Thoracic aorta (tissue), 2 donors: ENCODE data around the gene NDC1. TPM values are rescaled to one million over a fixed set of nuclear protein-coding genes. Genes with fewer than 3 reads are reported as not detected.

Source experiments
- ATAC-seq: fragments of 150-250 bp; one replicate; pipeline ENCODE4 v1.8.0; 2017; ENCODE audit warnings: low read depth; ENCODE audit not compliant: insufficient number of reproducible peaks, low FRiP score
- DNase-seq: peaks from one replicate; pipeline ENCODE4 v3.0.0-alpha.2; 2020; ENCODE audit warnings: low spot score
- H3K27ac ChIP-seq, 2 donors: fragments of 200-600 bp; sonication (generic); 1 replicate in 1 of 2; 2 replicates in 1 of 2; pipeline ENCODE4 v1.5.1; 2016; ENCODE audit warnings: mild to moderate bottlenecking in 2 of 2, moderate library complexity in 2 of 2
- H3K27me3 ChIP-seq: fragments of 200-600 bp; sonication (generic); replicated peaks from 2 replicates; pipeline ENCODE4 v1.6.0; 2016; ENCODE audit warnings: mild to moderate bottlenecking; ENCODE audit not compliant: insufficient read depth
- H3K36me3 ChIP-seq: fragments of 200-600 bp; sonication (generic); one replicate; pipeline ENCODE4 v1.5.1; 2016
- H3K4me1 ChIP-seq, 2 donors: fragments of 200-600 bp; sonication (generic); 1 replicate in 1 of 2; 2 replicates in 1 of 2; pipeline versions ENCODE4 v1.5.1 to v1.6.0; 2016; ENCODE audit warnings: low read depth in 2 of 2, mild to moderate bottlenecking in 1 of 2; ENCODE audit not compliant: control insufficient read depth in 1 of 2
- H3K4me3 ChIP-seq: fragments of 200-600 bp; sonication (generic); 2 replicates; pipeline ENCODE4 v1.5.1; 2016; ENCODE audit warnings: mild to moderate bottlenecking
- H3K9me3 ChIP-seq: fragments of 200-600 bp; sonication (generic); 2 replicates; pipeline ENCODE4 v1.5.1; 2016
- CTCF ChIP-seq: fragments of 200-600 bp; sonication (generic); IDR thresholded peaks from one replicate; pipeline ENCODE4 v1.5.1; 2019; ENCODE audit warnings: antibody characterized with exemption
- total RNA-seq, 2 donors: library from RNA; depleted of rRNA; stranded (reverse); fragments of >200 nt; gene quantifications; one replicate each; pipeline versions ENCODE4 v1.1.0 to v1.2.3, GENCODE V29; 2016

Gene NDC1
- total RNA-seq, 2 donors from 2014 or later, result 4.2 to 14.6 TPM

GRCh38 chr1:53732912-53733317 is 105.2 kb downstream of the NDC1 start:
- Histone ChIP-seq H3K4me3 (no peak overlapping the region), H3K27me3 (no peaks in the 10 kb centered on the region), H3K9me3 (no peaks in the 10 kb centered on the region), H3K27ac (no peak overlapping the region), H3K36me3 (no peaks in the 10 kb centered on the region), H3K4me1 (peaks cover 0 to 3% of the 10 kb centered on the region in 2 donors)
- DNase-seq (no peak), ATAC-seq (no peak)
- no peak for TF ChIP-seq CTCF

- Histone ChIP-seq H3K4me3 (no peak overlapping the region), H3K9me3 (no peaks in the 10 kb centered on the region), H3K27ac (no peak overlapping the region), H3K27me3 (no peaks in the 10 kb centered on the region), H3K36me3 (no peaks in the 10 kb centered on the region), H3K4me1 (no peaks in the 10 kb centered on the region)
- no peak for TF ChIP-seq CTCF
- ATAC-seq (no peak), DNase-seq (no peak)
Observed at GRCh38 chr1:53732409-53732808, 105.7 kb downstream of the NDC1 start.

GRCh38 chr1:53731779-53732305 is 106.3 kb downstream of the NDC1 start:
- TF ChIP-seq CTCF, result no peak
- no peaks in the 10 kb centered on the region for H3K36me3 ChIP-seq
- H3K4me3 ChIP-seq, result no peak overlapping the region
- ATAC-seq, result no peak
- H3K4me1 ChIP-seq, result no peaks in the 10 kb centered on the region
- no peaks in the 10 kb centered on the region for H3K9me3 ChIP-seq
- H3K27me3 ChIP-seq, result no peaks in the 10 kb centered on the region
- DNase-seq, result no peak
- no peak overlapping the region for H3K27ac ChIP-seq

GRCh38 chr1:53731043-53731600 is 107.0 kb downstream of the NDC1 start:
- Histone ChIP-seq H3K36me3 (no peaks in the 10 kb centered on the region), H3K9me3 (no peaks in the 10 kb centered on the region), H3K27me3 (no peaks in the 10 kb centered on the region), H3K27ac (no peak overlapping the region), H3K4me3 (no peak overlapping the region), H3K4me1 (no peaks in the 10 kb centered on the region)
- ATAC-seq (no peak), DNase-seq (no peak)
- TF ChIP-seq CTCF, result no peak

- DNase-seq, result no peak
- no peak for TF ChIP-seq CTCF
Observed at GRCh38 chr1:53730224-53730865, 107.8 kb downstream of the NDC1 start.

More at GRCh38 chr1:53730224-53730865, 107.8 kb downstream of the NDC1 start:
- Histone ChIP-seq H3K27me3 (no peaks in the 10 kb centered on the region), H3K4me3 (no peak overlapping the region), H3K9me3 (no peaks in the 10 kb centered on the region), H3K27ac (no peak overlapping the region), H3K4me1 (no peaks in the 10 kb centered on the region), H3K36me3 (no peaks in the 10 kb centered on the region)
- ATAC-seq, result no peak
